Measurements from ENCODE around the gene ZMYND8.

DNA sequence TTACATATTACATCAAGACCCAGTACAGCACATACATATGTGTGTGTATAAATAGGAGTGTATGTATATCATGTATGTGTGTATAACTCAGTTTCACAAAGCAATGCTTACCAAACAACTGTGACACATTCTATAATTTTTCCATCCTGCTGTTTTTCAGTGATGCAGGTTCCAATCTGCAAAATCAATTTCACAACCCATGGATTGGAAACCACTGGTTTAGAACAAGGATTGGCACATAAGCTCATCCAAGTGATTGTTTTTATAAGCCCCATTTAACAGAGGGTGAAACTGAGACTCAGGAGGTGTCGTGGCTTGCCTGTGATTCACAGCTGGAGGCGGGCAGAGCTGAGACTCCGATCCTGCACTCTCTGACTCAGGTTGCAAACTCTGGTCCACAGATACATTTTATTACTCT is 158.2 kb downstream of the ZMYND8 start:
- TF ChIP-seq EZH2 (IDR thresholded peaks at IDR 0.05; ENCODE audit: borderline replicate concordance, low read depth, low read length, severe bottlenecking) (no peak), POLR2AphosphoS5 (IDR thresholded peaks at IDR 0.05; ENCODE audit: insufficient read depth, low read depth, low read length) (no peak), JUN (IDR thresholded peaks at IDR 0.05; ENCODE audit: borderline replicate concordance, insufficient read depth, insufficient read length, low read depth) (no peak), POLR2A (IDR thresholded peaks at IDR 0.05; ENCODE audit: low read depth, low read length) (no peak), MAX (IDR thresholded peaks at IDR 0.05; ENCODE audit: insufficient read depth, insufficient read length) (no peak), GATA2 (IDR thresholded peaks at IDR 0.05; ENCODE audit: insufficient read depth, insufficient read length, low read depth, low read length) (no peak), MYC (IDR thresholded peaks at IDR 0.05; ENCODE audit: low read depth, low read length) (no peak)
- TF ChIP-seq, protein P1, sequence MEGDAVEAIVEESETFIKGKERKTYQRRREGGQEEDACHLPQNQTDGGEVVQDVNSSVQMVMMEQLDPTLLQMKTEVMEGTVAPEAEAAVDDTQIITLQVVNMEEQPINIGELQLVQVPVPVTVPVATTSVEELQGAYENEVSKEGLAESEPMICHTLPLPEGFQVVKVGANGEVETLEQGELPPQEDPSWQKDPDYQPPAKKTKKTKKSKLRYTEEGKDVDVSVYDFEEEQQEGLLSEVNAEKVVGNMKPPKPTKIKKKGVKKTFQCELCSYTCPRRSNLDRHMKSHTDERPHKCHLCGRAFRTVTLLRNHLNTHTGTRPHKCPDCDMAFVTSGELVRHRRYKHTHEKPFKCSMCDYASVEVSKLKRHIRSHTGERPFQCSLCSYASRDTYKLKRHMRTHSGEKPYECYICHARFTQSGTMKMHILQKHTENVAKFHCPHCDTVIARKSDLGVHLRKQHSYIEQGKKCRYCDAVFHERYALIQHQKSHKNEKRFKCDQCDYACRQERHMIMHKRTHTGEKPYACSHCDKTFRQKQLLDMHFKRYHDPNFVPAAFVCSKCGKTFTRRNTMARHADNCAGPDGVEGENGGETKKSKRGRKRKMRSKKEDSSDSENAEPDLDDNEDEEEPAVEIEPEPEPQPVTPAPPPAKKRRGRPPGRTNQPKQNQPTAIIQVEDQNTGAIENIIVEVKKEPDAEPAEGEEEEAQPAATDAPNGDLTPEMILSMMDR (IDR thresholded peaks at IDR 0.05; ENCODE audit: extremely low read depth in 1 of 2, insufficient read depth in 1 of 2, low read depth in 1 of 2, low read length in 2 of 2), result no peak

Measured in endothelial cell of umbilical vein (primary cell).